Measurements from ENCODE around the gene ANAPC5.
A peak's percentile ranks its signal among the peaks of the same experiment; 100 is the strongest.
"Not testable (repeated sequence)": the region's sequence is repeated elsewhere in the genome, so short reads cannot be mapped to it uniquely, and the experiment has no call there.

The ANAPC5 gene

GRCh38 chr12:121351820-121352681 lies at the start of gene ANAPC5:
Gene ANAPC5, minus strand, starts transcription at chr12:121352411. Its CDS starts 71 bp downstream, at chr12:121352340.
- DNase-seq (ENCODE audit: low spot score) = peak; percentile 90

GRCh38 chr12:121400332-121401139 lies 48.3 kb upstream of the ANAPC5 start:
- DNase-seq (ENCODE audit: low spot score) = peak; percentile 39

GRCh38 chr12:121399391-121400331 lies 47.5 kb upstream of the ANAPC5 start, which contains the start of gene RNF34:
Gene RNF34, plus strand, starts transcription at chr12:121400118. Its CDS starts 95 bp downstream, at chr12:121400213.
- peak; percentile 99 for DNase-seq (ENCODE audit: low spot score)

- no peak for DNase-seq (ENCODE audit: low spot score)
Measured at GRCh38 chr12:121398355-121398754, 46.1 kb upstream of the ANAPC5 start.

GRCh38 chr12:121397521-121397920 lies 45.3 kb upstream of the ANAPC5 start:
- no peak for DNase-seq (ENCODE audit: low spot score)

- no peak for DNase-seq (ENCODE audit: low spot score)
Measured at GRCh38 chr12:121392325-121392716, 40.1 kb upstream of the ANAPC5 start.

- no peak for DNase-seq (ENCODE audit: low spot score)
Measured at GRCh38 chr12:121391619-121392324, 39.6 kb upstream of the ANAPC5 start.

- no peak for DNase-seq (ENCODE audit: low spot score)
Measured at GRCh38 chr12:121390856-121391255, 38.6 kb upstream of the ANAPC5 start.

- DNase-seq (ENCODE audit: low spot score) = no peak
Measured at GRCh38 chr12:121388421-121388981, 36.3 kb upstream of the ANAPC5 start.

- DNase-seq (ENCODE audit: low spot score) = not testable (repeated sequence)
Measured at GRCh38 chr12:121384891-121385290, 32.7 kb upstream of the ANAPC5 start.

GRCh38 chr12:121383601-121384021 lies 31.4 kb upstream of the ANAPC5 start:
- DNase-seq (ENCODE audit: low spot score) = no peak

- DNase-seq (ENCODE audit: low spot score) = no peak
Measured at GRCh38 chr12:121379945-121380344, 27.7 kb upstream of the ANAPC5 start.

- DNase-seq (ENCODE audit: low spot score) = no peak
Measured at GRCh38 chr12:121378736-121379135, 26.5 kb upstream of the ANAPC5 start.

GRCh38 chr12:121376754-121377697 lies 24.8 kb upstream of the ANAPC5 start:
- no peak for DNase-seq (ENCODE audit: low spot score)

GRCh38 chr12:121374945-121375584 lies 22.9 kb upstream of the ANAPC5 start:
- DNase-seq (ENCODE audit: low spot score) = not testable (repeated sequence)

GRCh38 chr12:121374336-121374735 lies 22.1 kb upstream of the ANAPC5 start:
- not testable (repeated sequence) for DNase-seq (ENCODE audit: low spot score)

GRCh38 chr12:121373755-121374154 lies 21.5 kb upstream of the ANAPC5 start:
- DNase-seq (ENCODE audit: low spot score) = no peak

GRCh38 chr12:121371404-121371803 lies 19.2 kb upstream of the ANAPC5 start:
- DNase-seq (ENCODE audit: low spot score) = no peak

GRCh38 chr12:121366063-121366459 lies 13.8 kb upstream of the ANAPC5 start:
- no peak for DNase-seq (ENCODE audit: low spot score)

Data from hematopoietic multipotent progenitor cell treated with erythropoietin and hydrocortisone succinate and interleukin-3 and kit ligand, for 17 days (in vitro differentiated cells).